Measurements from ENCODE around the gene SPATA25. TPM values are rescaled to one million over a fixed set of nuclear protein-coding genes. Genes with fewer than 3 reads are reported as not detected.

Gene SPATA25
- total and polyA plus RNA-seq, 4 donors: 0.77 to 3.8 (median 1.6) TPM

DNA sequence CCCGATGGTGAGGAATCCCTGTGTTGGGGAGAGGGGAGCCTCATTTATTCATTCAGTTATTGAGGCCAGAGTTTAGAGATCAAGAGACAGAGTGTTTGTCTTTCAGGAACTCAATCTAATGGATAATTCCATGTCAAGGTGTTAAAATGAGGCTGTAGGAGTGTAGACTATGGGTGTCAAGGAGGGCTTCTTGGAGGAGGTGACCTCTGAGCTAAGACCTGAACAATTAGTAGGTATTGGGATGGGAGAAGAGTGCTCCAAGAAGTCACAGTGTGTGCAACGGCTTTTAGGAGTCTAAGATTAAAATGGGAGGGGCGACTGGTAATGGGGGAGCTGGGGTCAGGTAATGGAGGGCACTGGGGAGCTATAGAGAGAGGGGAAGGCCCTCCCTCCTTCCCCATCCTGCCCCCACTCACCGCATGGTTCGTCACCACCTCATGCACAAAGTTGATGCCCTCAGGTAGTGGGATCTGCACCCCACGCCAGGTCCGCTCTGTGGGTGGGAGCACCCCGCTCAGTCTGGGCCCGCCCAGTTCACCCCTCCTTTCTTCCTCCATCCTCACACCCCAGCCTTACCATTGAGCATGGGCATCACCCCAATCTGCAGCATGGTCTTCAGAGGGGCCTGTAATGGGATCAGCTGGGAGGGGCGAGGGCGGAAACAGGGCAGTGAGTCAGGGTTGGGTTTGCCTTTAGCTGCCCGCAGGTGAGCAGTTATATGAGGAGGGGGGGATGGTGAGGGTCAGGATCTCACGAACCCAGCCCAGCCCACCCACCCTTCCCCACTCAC is 11.8 kb upstream of the SPATA25 start:
- Histone ChIP-seq H3K4me3 (no peak overlapping the region), H3K9me3 (ENCODE audit: control insufficient read depth in 4 of 4, insufficient read depth in 3 of 4, low read length in 3 of 4) (no peaks in the 10 kb centered on the region), H3K4me1 (ENCODE audit: control insufficient read depth in 5 of 5, insufficient read depth in 5 of 5, low read length in 5 of 5) (peaks cover 0 to 1% (median 0%) of the 10 kb centered on the region in 5 donors), H3K36me3 (ENCODE audit: control insufficient read depth in 4 of 4, insufficient read depth in 4 of 4, low read length in 4 of 4) (peaks cover 9 to 38% (median 19%) of the 10 kb centered on the region in 4 donors), H3K27ac (ENCODE audit: low read depth in 1 of 2, low read length in 1 of 2) (no peak overlapping the region), H3K9ac (ENCODE audit: insufficient read depth in 1 of 2, low read length in 2 of 2) (no peak overlapping the region), H3K27me3 (ENCODE audit: control insufficient read depth in 3 of 3, insufficient read depth in 3 of 3, low read length in 2 of 3) (no peaks in the 10 kb centered on the region)
- 91 to 92% methylated on average over 13 of the region's 13 CpGs for WGBS, 2 donors
- TF ChIP-seq, protein P1, sequence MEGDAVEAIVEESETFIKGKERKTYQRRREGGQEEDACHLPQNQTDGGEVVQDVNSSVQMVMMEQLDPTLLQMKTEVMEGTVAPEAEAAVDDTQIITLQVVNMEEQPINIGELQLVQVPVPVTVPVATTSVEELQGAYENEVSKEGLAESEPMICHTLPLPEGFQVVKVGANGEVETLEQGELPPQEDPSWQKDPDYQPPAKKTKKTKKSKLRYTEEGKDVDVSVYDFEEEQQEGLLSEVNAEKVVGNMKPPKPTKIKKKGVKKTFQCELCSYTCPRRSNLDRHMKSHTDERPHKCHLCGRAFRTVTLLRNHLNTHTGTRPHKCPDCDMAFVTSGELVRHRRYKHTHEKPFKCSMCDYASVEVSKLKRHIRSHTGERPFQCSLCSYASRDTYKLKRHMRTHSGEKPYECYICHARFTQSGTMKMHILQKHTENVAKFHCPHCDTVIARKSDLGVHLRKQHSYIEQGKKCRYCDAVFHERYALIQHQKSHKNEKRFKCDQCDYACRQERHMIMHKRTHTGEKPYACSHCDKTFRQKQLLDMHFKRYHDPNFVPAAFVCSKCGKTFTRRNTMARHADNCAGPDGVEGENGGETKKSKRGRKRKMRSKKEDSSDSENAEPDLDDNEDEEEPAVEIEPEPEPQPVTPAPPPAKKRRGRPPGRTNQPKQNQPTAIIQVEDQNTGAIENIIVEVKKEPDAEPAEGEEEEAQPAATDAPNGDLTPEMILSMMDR (IDR thresholded peaks at IDR 0.05; ENCODE audit: control extremely low read depth, extremely low read depth): no peak
- DNase-seq: no peak
- no peak for ATAC-seq (ENCODE audit: insufficient read depth, low FRiP score)

DNA sequence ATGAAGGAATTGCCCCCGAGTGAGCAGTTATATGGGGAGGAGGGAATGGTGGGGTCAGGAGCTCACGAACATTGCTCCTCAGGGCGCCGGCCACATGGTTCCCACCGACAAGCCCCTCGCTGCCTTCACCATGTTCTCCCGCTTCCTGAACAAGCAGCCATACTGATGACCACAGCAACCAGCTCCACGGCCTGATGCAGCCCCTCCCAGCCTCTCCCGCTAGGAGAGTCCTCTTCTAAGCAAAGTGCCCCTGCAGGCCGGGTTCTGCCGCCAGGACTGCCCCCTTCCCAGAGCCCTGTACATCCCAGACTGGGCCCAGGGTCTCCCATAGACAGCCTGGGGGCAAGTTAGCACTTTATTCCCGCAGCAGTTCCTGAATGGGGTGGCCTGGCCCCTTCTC is 10.9 kb upstream of the SPATA25 start:
- Histone ChIP-seq H3K27me3 (ENCODE audit: control insufficient read depth in 3 of 3, insufficient read depth in 3 of 3, low read length in 2 of 3) (no peaks in the 10 kb centered on the region), H3K9me3 (ENCODE audit: control insufficient read depth in 4 of 4, insufficient read depth in 3 of 4, low read length in 3 of 4) (no peaks in the 10 kb centered on the region), H3K27ac (ENCODE audit: low read depth in 1 of 2, low read length in 1 of 2) (no peak overlapping the region), H3K4me1 (ENCODE audit: control insufficient read depth in 5 of 5, insufficient read depth in 5 of 5, low read length in 5 of 5) (peaks cover 0 to 1% (median 0%) of the 10 kb centered on the region in 5 donors), H3K36me3 (ENCODE audit: control insufficient read depth in 4 of 4, insufficient read depth in 4 of 4, low read length in 4 of 4) (peaks cover 9 to 46% (median 23%) of the 10 kb centered on the region in 4 donors), H3K9ac (ENCODE audit: insufficient read depth in 1 of 2, low read length in 2 of 2) (no peak overlapping the region), H3K4me3 (no peak overlapping the region)
- ATAC-seq (ENCODE audit: insufficient read depth, low FRiP score) (no peak), DNase-seq (no peak)
- TF ChIP-seq, protein P1 (IDR thresholded peaks at IDR 0.05; ENCODE audit: control extremely low read depth, extremely low read depth): no peak
- WGBS, 2 donors: 89 to 90% methylated on average over 12 of the region's 12 CpGs

DNA sequence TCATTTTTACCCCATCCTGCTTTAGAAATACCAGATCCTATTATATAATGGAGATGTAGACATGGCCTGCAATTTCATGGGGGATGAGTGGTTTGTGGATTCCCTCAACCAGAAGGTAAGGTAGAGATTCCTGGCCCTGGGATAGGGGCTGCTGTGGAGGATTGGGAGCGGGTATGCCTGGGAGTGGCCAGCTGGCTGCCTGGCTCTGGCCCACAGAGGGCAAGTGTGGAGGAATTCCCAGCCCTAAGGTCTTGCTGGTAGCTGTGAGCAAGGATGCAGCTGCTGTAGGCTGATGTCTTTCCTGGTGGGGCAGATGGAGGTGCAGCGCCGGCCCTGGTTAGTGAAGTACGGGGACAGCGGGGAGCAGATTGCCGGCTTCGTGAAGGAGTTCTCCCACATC is 10.3 kb upstream of the SPATA25 start:
- DNase-seq: no peak
- Histone ChIP-seq H3K9me3 (ENCODE audit: control insufficient read depth in 4 of 4, insufficient read depth in 3 of 4, low read length in 3 of 4) (no peaks in the 10 kb centered on the region), H3K36me3 (ENCODE audit: control insufficient read depth in 4 of 4, insufficient read depth in 4 of 4, low read length in 4 of 4) (peaks cover 9 to 51% (median 29%) of the 10 kb centered on the region in 4 donors), H3K4me1 (ENCODE audit: control insufficient read depth in 5 of 5, insufficient read depth in 5 of 5, low read length in 5 of 5) (peaks cover 0 to 2% (median 0%) of the 10 kb centered on the region in 5 donors), H3K9ac (ENCODE audit: insufficient read depth in 1 of 2, low read length in 2 of 2) (no peak overlapping the region), H3K4me3 (no peak overlapping the region), H3K27me3 (ENCODE audit: control insufficient read depth in 3 of 3, insufficient read depth in 3 of 3, low read length in 2 of 3) (no peaks in the 10 kb centered on the region), H3K27ac (ENCODE audit: low read depth in 1 of 2, low read length in 1 of 2) (no peak overlapping the region)
- ATAC-seq (ENCODE audit: insufficient read depth, low FRiP score): no peak
- whole genome bisulfite sequencing, 2 donors: 97% methylated on average over 7 of the region's 7 CpGs
- TF ChIP-seq, protein P1 (IDR thresholded peaks at IDR 0.05; ENCODE audit: control extremely low read depth, extremely low read depth): no peak
